HepG2 (cell line): Measurements from ENCODE around the gene STYK1. TPM values are rescaled to one million over a fixed set of nuclear protein-coding genes. Genes with fewer than 3 reads are reported as not detected.

Experiments used
- CC2D1A ChIP-seq: sonication (generic); formaldehyde crosslinking; IDR thresholded peaks from 2 replicates; pipeline ENCODE4 v1.8.1; 2023; ENCODE audit warnings: mild to moderate bottlenecking, missing genetic modification reagents
- FOXP1 ChIP-seq, 2 experiments: fragments of 450-650 bp in 1 of 2; IDR thresholded peaks; 2 replicates each; pipeline ENCODE4 v1.6.1; 2017 to 2018; ENCODE audit warnings: antibody characterized with exemption in 1 of 2
- IKZF4 ChIP-seq: sonication (generic); formaldehyde crosslinking; IDR thresholded peaks from 2 replicates; pipeline ENCODE4 v1.5.1; 2020; ENCODE audit warnings: borderline replicate concordance, mild to moderate bottlenecking, low read depth, missing genetic modification reagents; ENCODE audit errors: not compliant biosample characterization
- IRF2 ChIP-seq: IDR thresholded peaks from 2 replicates; pipeline ENCODE4 v1.6.1; 2018; ENCODE audit warnings: missing genetic modification reagents, missing compliant biosample characterization
- KLF11 ChIP-seq: IDR thresholded peaks from 2 replicates; pipeline ENCODE4 v1.6.1; 2016; ENCODE audit warnings: missing compliant biosample characterization
- MAF1 ChIP-seq: sonication (generic); formaldehyde crosslinking; IDR thresholded peaks from 2 replicates; pipeline ENCODE4 v1.5.0; 2020; ENCODE audit warnings: missing genetic modification reagents, borderline replicate concordance
- NFYB ChIP-seq: sonication (generic); formaldehyde crosslinking; IDR thresholded peaks from 2 replicates; pipeline ENCODE4 v1.4.0; 2020; ENCODE audit warnings: missing genetic modification reagents
- PHF5A ChIP-seq: IDR thresholded peaks from one replicate; pipeline ENCODE4 v1.6.1; 2018; ENCODE audit warnings: low read depth, missing genetic modification reagents; ENCODE audit not compliant: unreplicated experiment
- SMC3 ChIP-seq: IDR thresholded peaks from 2 replicates; pipeline ENCODE4 v1.6.1; 2011; ENCODE audit warnings: low read length, improper control_type of control experiment
- SPEN ChIP-seq: sonication (generic); formaldehyde crosslinking; IDR thresholded peaks from 2 replicates; pipeline ENCODE4 v1.5.1; 2020; ENCODE audit warnings: low read depth, mild to moderate bottlenecking, missing genetic modification reagents
- TBX3 ChIP-seq: fragments of 450-650 bp; IDR thresholded peaks from 2 replicates; pipeline ENCODE4 v1.6.1; 2017; ENCODE audit warnings: antibody characterized with exemption, mild to moderate bottlenecking, inconsistent platforms, borderline replicate concordance
- WIZ ChIP-seq: sonication (generic); formaldehyde crosslinking; IDR thresholded peaks from 2 replicates; pipeline ENCODE4 v1.5.1; 2020; ENCODE audit warnings: mild to moderate bottlenecking, missing genetic modification reagents
- ZFY ChIP-seq: sonication (generic); formaldehyde crosslinking; IDR thresholded peaks from 2 replicates; pipeline ENCODE4 v1.4.0; 2020; ENCODE audit warnings: missing genetic modification reagents
- ZNF230 ChIP-seq: sonication (generic); formaldehyde crosslinking; IDR thresholded peaks from 2 replicates; pipeline ENCODE4 v1.4.0; 2020; ENCODE audit warnings: mild to moderate bottlenecking, missing genetic modification reagents
- ZNF3 ChIP-seq: IDR thresholded peaks from 2 replicates; pipeline ENCODE4 v1.7.0; 2017; ENCODE audit warnings: inconsistent platforms
- ZNF468 ChIP-seq: sonication (generic); formaldehyde crosslinking; IDR thresholded peaks from 2 replicates; pipeline ENCODE4 v1.8.0; 2022; ENCODE audit warnings: mild to moderate bottlenecking, moderate library complexity, missing genetic modification reagents
- ZNF616 ChIP-seq: sonication (generic); formaldehyde crosslinking; IDR thresholded peaks from 2 replicates; pipeline ENCODE4 v1.5.0; 2020; ENCODE audit warnings: low read depth, mild to moderate bottlenecking, missing genetic modification reagents
- ZNF709 ChIP-seq: sonication (generic); formaldehyde crosslinking; IDR thresholded peaks from 2 replicates; pipeline ENCODE4 v1.5.0; 2020; ENCODE audit warnings: mild to moderate bottlenecking, missing genetic modification reagents
- polyA plus RNA-seq, 8 experiments: library from polyadenylated mRNA; depleted of rRNA in 3 of 8; stranded (reverse) in 7 of 8; unstranded in 1 of 8; fragments of >200 nt; fragmentation: Illumina TruSeq in 4 of 8; extraction: Trizol in 4 of 8; gene quantifications; 2 replicates each; pipeline versions ENCODE4 v1.2.1 to v1.2.3, GENCODE V29; 2011 to 2016; ENCODE audit warnings: low read depth in 4 of 8, missing spikeins in 1 of 8, mixed read lengths in 1 of 8; ENCODE audit not compliant: insufficient read depth in 1 of 8
- total RNA-seq, 5 experiments: library from RNA; depleted of rRNA; stranded (reverse); fragments of >200 nt; fragmentation: Illumina TruSeq; extraction: Trizol; gene quantifications; 2 replicates each; pipeline ENCODE4 v1.2.3, GENCODE V29; 2016; ENCODE audit warnings: low read depth in 1 of 5
- TF ChIP-seq, protein P1 (sequence below): sonication (generic); formaldehyde crosslinking; IDR thresholded peaks from 2 replicates; pipeline ENCODE4 v1.8.1; 2023; ENCODE audit warnings: missing genetic modification reagents, mild to moderate bottlenecking, borderline replicate concordance
- TF ChIP-seq, protein P2 (sequence below): sonication (generic); formaldehyde crosslinking; IDR thresholded peaks from 2 replicates; pipeline ENCODE4 v1.4.0; 2020; ENCODE audit warnings: missing genetic modification reagents, mild to moderate bottlenecking, borderline replicate concordance
- TF ChIP-seq, protein P3 (sequence below): sonication (generic); formaldehyde crosslinking; IDR thresholded peaks from 2 replicates; pipeline ENCODE4 v1.5.0; 2020; ENCODE audit warnings: missing genetic modification reagents
- TF ChIP-seq, protein P4 (sequence below): sonication (generic); formaldehyde crosslinking; IDR thresholded peaks from 2 replicates; pipeline ENCODE4 v1.5.1; 2020; ENCODE audit warnings: mild to moderate bottlenecking, missing genetic modification reagents, borderline replicate concordance
- TF ChIP-seq, protein P5 (sequence below): sonication (generic); formaldehyde crosslinking; IDR thresholded peaks from 2 replicates; pipeline ENCODE4 v1.5.1; 2020; ENCODE audit warnings: mild to moderate bottlenecking, moderate library complexity, missing genetic modification reagents

Gene STYK1
- total and polyA plus RNA-seq, 2 of the 13 experiments (the other 11 are each of a cell fraction or from before 2014, with no cell fraction given): not detected

DNA sequence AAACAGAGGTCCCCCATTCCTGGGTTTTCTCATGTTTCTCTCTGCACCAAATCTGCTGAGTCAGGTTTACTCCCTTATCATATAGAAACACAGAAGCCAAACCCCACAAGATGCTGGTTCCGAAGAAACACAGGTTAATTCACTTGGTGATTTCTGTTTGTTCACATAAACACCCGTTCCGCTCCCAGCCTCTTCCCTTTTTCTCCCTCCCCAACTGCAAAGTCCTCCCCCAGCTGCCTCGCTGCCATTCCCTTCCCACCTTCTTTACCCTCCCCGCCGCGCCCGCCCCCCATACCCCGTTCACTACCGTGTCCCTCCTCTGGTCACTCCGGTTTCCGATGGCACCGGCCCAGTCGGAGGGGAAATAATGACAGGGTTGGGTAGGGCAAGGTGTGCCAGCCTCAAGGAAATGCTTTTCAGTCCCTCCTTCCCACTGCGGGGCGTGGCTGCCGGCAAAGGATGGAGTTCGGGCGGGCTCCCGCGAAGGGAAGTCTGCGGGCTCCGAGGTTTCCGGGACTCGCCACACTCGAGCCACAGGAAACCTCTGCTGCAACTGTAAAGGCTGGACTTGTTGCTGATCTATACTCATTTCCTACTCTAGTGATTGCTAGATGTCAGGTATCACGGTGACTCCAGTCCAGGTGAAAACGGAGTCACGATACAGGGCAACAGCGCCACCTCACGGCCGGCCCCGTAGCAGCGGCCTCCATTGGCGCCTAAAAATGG is at the start of gene STYK1 (continued):
- no peak for TF ChIP-seq ZNF468 (CRISPR knock-in tag)
- no peak for TF ChIP-seq MAF1 (CRISPR knock-in tag)
- TF ChIP-seq, protein P1, sequence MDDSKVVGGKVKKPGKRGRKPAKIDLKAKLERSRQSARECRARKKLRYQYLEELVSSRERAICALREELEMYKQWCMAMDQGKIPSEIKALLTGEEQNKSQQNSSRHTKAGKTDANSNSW (CRISPR knock-in tag): no peak
- no peak for TF ChIP-seq KLF11
- TF ChIP-seq, protein P2, sequence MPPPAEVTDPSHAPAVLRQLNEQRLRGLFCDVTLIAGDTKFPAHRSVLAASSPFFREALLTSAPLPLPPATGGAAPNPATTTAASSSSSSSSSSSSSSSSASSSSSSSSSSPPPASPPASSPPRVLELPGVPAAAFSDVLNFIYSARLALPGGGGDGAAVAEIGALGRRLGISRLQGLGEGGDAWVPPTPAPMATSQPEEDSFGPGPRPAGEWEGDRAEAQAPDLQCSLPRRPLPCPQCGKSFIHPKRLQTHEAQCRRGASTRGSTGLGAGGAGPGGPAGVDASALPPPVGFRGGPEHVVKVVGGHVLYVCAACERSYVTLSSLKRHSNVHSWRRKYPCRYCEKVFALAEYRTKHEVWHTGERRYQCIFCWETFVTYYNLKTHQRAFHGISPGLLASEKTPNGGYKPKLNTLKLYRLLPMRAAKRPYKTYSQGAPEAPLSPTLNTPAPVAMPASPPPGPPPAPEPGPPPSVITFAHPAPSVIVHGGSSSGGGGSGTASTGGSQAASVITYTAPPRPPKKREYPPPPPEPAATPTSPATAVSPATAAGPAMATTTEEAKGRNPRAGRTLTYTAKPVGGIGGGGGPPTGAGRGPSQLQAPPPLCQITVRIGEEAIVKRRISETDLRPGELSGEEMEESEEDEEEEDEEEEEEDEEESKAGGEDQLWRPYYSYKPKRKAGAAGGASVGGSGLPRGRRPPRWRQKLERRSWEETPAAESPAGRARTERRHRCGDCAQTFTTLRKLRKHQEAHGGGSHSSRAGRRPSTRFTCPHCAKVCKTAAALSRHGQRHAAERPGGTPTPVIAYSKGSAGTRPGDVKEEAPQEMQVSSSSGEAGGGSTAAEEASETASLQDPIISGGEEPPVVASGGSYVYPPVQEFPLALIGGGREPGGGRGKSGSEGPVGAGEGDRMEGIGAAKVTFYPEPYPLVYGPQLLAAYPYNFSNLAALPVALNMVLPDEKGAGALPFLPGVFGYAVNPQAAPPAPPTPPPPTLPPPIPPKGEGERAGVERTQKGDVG: no peak
- TF ChIP-seq IRF2 (CRISPR knock-in tag): peak; percentile 53; the same call in 1 of the 2 replicates
- no peak for TF ChIP-seq FOXP1 (IDR thresholded peaks at IDR 0.05)
- no peak for TF ChIP-seq FOXP1 (CRISPR knock-in tag; IDR thresholded peaks at IDR 0.05)
- no peak for TF ChIP-seq WIZ (CRISPR knock-in tag)
- TF ChIP-seq ZNF709 (CRISPR knock-in tag): no peak
- TF ChIP-seq ZFY: no peak
- 0 out of 2 replicates have a peak, but pooled peaks have one; percentile 29 for TF ChIP-seq ZNF616 (CRISPR knock-in tag)
- TF ChIP-seq IKZF4 (CRISPR knock-in tag): no peak
- no peak for TF ChIP-seq TBX3
- TF ChIP-seq, protein P3, sequence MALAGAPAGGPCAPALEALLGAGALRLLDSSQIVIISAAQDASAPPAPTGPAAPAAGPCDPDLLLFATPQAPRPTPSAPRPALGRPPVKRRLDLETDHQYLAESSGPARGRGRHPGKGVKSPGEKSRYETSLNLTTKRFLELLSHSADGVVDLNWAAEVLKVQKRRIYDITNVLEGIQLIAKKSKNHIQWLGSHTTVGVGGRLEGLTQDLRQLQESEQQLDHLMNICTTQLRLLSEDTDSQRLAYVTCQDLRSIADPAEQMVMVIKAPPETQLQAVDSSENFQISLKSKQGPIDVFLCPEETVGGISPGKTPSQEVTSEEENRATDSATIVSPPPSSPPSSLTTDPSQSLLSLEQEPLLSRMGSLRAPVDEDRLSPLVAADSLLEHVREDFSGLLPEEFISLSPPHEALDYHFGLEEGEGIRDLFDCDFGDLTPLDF (CRISPR knock-in tag): peak; percentile 50; the same call in 1 of the 2 replicates
- TF ChIP-seq, protein P4, sequence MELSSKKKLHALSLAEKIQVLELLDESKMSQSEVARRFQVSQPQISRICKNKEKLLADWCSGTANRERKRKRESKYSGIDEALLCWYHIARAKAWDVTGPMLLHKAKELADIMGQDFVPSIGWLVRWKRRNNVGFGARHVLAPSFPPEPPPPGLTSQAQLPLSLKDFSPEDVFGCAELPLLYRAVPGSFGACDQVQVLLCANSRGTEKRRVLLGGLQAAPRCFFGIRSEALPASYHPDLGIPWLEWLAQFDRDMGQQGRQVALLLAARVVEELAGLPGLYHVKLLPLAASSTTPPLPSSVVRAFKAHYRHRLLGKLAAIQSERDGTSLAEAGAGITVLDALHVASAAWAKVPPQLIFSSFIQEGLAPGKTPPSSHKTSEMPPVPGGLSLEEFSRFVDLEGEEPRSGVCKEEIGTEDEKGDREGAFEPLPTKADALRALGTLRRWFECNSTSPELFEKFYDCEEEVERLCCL (CRISPR knock-in tag): no peak
- TF ChIP-seq PHF5A (CRISPR knock-in tag): no peak
- no peak for TF ChIP-seq CC2D1A
- TF ChIP-seq, protein P5, sequence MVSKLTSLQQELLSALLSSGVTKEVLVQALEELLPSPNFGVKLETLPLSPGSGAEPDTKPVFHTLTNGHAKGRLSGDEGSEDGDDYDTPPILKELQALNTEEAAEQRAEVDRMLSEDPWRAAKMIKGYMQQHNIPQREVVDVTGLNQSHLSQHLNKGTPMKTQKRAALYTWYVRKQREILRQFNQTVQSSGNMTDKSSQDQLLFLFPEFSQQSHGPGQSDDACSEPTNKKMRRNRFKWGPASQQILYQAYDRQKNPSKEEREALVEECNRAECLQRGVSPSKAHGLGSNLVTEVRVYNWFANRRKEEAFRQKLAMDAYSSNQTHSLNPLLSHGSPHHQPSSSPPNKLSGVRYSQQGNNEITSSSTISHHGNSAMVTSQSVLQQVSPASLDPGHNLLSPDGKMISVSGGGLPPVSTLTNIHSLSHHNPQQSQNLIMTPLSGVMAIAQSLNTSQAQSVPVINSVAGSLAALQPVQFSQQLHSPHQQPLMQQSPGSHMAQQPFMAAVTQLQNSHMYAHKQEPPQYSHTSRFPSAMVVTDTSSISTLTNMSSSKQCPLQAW: 0 out of 2 replicates have a peak, but pooled peaks have one; percentile 45
- TF ChIP-seq NFYB: no peak
- TF ChIP-seq SPEN (CRISPR knock-in tag): no peak
- peak; percentile 40; the same call in 1 of the 2 replicates for TF ChIP-seq SMC3
- no peak for TF ChIP-seq ZNF3 (CRISPR knock-in tag)
- no peak for TF ChIP-seq ZNF230 (CRISPR knock-in tag)
